Measurements from ENCODE around the gene KIRREL3.

DNA sequence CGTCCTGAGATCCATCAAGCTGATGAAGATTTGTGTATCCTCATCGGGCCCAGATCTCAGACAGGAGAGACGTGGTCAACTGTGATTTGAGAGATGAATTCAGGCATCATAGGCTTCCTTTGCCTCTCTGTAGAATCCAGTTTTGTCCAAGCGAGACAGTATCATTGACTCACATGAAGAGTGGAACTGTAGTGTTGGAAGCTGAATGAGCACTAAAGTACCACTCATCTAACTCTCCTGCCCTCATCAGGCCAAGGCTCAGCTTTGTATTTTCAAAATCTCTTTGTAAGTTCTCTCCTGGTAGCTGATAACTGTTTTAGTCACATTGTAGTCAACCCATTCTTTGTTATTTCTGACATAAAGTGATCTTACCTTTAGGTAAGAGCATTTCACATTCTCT, 85.1 kb downstream of the KIRREL3 start:
- TF ChIP-seq CTCF (IDR thresholded peaks at IDR 0.05) (no peak), POLR2A (IDR thresholded peaks at IDR 0.05) (no peak), EP300 (IDR thresholded peaks at IDR 0.05; ENCODE audit: low read depth) (no peak)
